Stimulated activated CD4-positive, alpha-beta T cell treated with anti-CD3 and anti-CD28 coated beads, TNF-alpha, amount 100 ng/mL, for 1 hour (primary cell): ENCODE data around the gene ZNF865.

Experiments used
- DNase-seq, 3 donors: peaks; one replicate each; pipeline ENCODE4 v3.0.0-alpha.2; 2020; ENCODE audit warnings: low read depth in 3 of 3, low spot score in 1 of 3

ZNF865 gene

GRCh38 chr19:55586976-55587668 lies 18.3 kb upstream of the ZNF865 start:
- DNase-seq = peak; percentile 73 to 92 (median 80)

GRCh38 chr19:55588738-55589137 lies 16.7 kb upstream of the ZNF865 start:
- DNase-seq = no peak

- no peak for DNase-seq
These were observed 15.3 kb upstream of the ZNF865 start for GRCh38 chr19:55590109-55590508.

- no peak for DNase-seq
These were observed 14.8 kb upstream of the ZNF865 start for GRCh38 chr19:55590617-55591016.

- no peak for DNase-seq
These were observed 13.9 kb upstream of the ZNF865 start for GRCh38 chr19:55591555-55591954.

- DNase-seq = no peak
These were observed 12.9 kb upstream of the ZNF865 start for GRCh38 chr19:55592391-55593090.

- DNase-seq = no peak
These were observed 12.2 kb upstream of the ZNF865 start for GRCh38 chr19:55593096-55593772.

- no peak for DNase-seq
These were observed 10.4 kb upstream of the ZNF865 start for GRCh38 chr19:55594996-55595545.

GRCh38 chr19:55596304-55596703 lies 9.1 kb upstream of the ZNF865 start:
- DNase-seq = no peak

GRCh38 chr19:55597501-55597921 lies 7.9 kb upstream of the ZNF865 start:
- DNase-seq = no peak

- no peak for DNase-seq
These were observed 7.4 kb upstream of the ZNF865 start for GRCh38 chr19:55598034-55598433.

- peak; percentile 81 to 90 (median 85) for DNase-seq
These were observed 6.6 kb upstream of the ZNF865 start for GRCh38 chr19:55598719-55599467.

- DNase-seq = peak; percentile 90 to 93 (median 91)
These were observed 6.0 kb upstream of the ZNF865 start, which contains the start of gene FIZ1 for GRCh38 chr19:55599468-55599841. FIZ1 (minus strand) TSS chr19:55599517; CDS start chr19:55597865, 1,652 bp downstream.

GRCh38 chr19:55599842-55600661 lies 5.4 kb upstream of the ZNF865 start, which contains the start of gene ZNF524:
ZNF524 (plus strand) TSS chr19:55600288; CDS start chr19:55602113, 1,825 bp downstream.
- DNase-seq = peak; percentile 60 to 76 (median 63)

GRCh38 chr19:55600662-55601028 lies 4.8 kb upstream of the ZNF865 start:
- no peak for DNase-seq

GRCh38 chr19:55601084-55601483 lies 4.4 kb upstream of the ZNF865 start:
- DNase-seq = no peak

- DNase-seq = no peak
These were observed 3.1 kb upstream of the ZNF865 start for GRCh38 chr19:55602104-55603001.

GRCh38 chr19:55603115-55603514 lies 2.3 kb upstream of the ZNF865 start:
- no peak for DNase-seq
